Activated T-helper 1 cell treated with anti-CD3 and anti-CD28 coated beads, Interleukin-12 subunit alpha, Interleukin-12 subunit beta, Interleukin-2, Interleukin-4 antibody, amounts not matched to agents 30 ng/mL and 10 ng/mL and 1 ng/mL, durations not matched to agents 14 hours and 24 hours and 36 hours (primary cell): Measurements from ENCODE around the gene TEX55. TPM values are rescaled to one million over a fixed set of nuclear protein-coding genes. Genes with fewer than 3 reads are reported as not detected.
"Not testable (repeated sequence)": the region's sequence is repeated elsewhere in the genome, so short reads cannot be mapped to it uniquely, and the experiment has no call there.

Experiments
- DNase-seq: peaks from one replicate; pipeline ENCODE4 v3.0.0; 2021; ENCODE audit warnings: low spot score
- H3K27ac Mint-ChIP-seq: one replicate; pipeline ENCODE4 v1.8.0; 2021; ENCODE audit warnings: mild to moderate bottlenecking, mixed read lengths
- H3K27me3 Mint-ChIP-seq: one replicate; pipeline ENCODE4 v1.8.0; 2022; ENCODE audit warnings: mild to moderate bottlenecking, moderate library complexity, mixed read lengths; ENCODE audit not compliant: insufficient read depth
- H3K36me3 Mint-ChIP-seq: one replicate; pipeline ENCODE4 v1.8.0; 2021; ENCODE audit warnings: low read depth, mixed read lengths
- H3K4me1 Mint-ChIP-seq: one replicate; pipeline ENCODE4 v1.8.0; 2021; ENCODE audit warnings: low read depth, mixed read lengths
- H3K4me3 Mint-ChIP-seq: one replicate; pipeline ENCODE4 v1.8.0; 2021; ENCODE audit warnings: mild to moderate bottlenecking, moderate library complexity, mixed read lengths
- H3K9me3 Mint-ChIP-seq: one replicate; pipeline ENCODE4 v1.8.0; 2021; ENCODE audit warnings: mixed read lengths
- intact Hi-C: fragments of 100-400 bp; cut with micrococcal nuclease; formaldehyde crosslinking; loops from one replicate; pipeline ENCODE4 v1.15.1; 2024
- total RNA-seq: library from RNA; stranded (reverse); gene quantifications from 2 replicates; pipeline ENCODE4 v1.2.3, GENCODE V29; 2022

The TEX55 gene
- total RNA-seq, 1 donor from 2014 or later, result not detected

DNA sequence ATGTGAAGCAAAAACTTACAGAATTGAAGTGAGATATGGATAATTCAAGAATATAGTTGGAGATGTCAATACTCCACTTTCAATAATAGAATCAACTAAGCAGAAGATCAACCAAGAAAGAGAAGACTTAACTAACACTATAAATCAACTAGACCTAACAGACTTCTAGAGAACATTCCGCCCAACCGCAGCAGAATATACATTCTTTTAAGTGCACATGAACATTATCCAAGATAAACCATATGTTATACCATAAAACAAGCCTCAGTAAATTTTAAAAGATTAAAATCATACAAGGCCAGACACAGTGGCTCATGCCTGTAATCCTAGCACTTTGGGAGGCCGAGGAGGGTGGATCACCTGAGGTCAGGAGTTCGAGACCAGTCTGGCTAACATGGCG is 5.5 kb upstream of the TEX55 start:
- Mint-ChIP-seq H3K27me3 (no peaks in the 10 kb centered on the region), H3K9me3 (peaks cover 3% of the 10 kb centered on the region), H3K4me1 (no peaks in the 10 kb centered on the region), H3K36me3 (no peaks in the 10 kb centered on the region), H3K4me3 (no peak overlapping the region), H3K27ac (no peak overlapping the region)
- no peak for DNase-seq
- intact Hi-C loops, result no loop called here

DNA sequence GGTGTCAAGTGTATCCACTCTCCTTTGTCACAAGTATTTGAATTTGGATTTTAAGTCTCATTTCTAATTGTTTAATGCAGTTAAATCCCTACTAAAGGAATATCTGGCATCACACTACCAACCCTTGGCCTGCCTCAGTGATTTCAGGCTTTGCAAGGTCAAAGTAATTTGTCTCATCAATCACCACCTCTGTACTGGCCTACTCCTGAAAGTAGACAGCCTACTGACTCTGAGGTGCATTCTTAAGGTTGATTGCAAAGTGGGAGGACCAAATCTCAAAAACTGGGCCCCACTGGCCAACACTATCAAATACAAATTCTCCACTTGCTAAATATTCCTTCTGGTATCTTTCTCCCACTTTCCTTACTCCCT is 851 bp upstream of the TEX55 start:
- Mint-ChIP-seq H3K27me3 (no peaks in the 10 kb centered on the region), H3K4me3 (no peak overlapping the region), H3K4me1 (no peaks in the 10 kb centered on the region), H3K27ac (no peak overlapping the region), H3K36me3 (no peaks in the 10 kb centered on the region), H3K9me3 (no peaks in the 10 kb centered on the region)
- intact Hi-C loops, result loop anchor here (1.0 to 5.0 kb wide), 4 partner anchors 96 to 536 kb away; partner anchors contain the start of gene CD80
- no peak for DNase-seq

DNA sequence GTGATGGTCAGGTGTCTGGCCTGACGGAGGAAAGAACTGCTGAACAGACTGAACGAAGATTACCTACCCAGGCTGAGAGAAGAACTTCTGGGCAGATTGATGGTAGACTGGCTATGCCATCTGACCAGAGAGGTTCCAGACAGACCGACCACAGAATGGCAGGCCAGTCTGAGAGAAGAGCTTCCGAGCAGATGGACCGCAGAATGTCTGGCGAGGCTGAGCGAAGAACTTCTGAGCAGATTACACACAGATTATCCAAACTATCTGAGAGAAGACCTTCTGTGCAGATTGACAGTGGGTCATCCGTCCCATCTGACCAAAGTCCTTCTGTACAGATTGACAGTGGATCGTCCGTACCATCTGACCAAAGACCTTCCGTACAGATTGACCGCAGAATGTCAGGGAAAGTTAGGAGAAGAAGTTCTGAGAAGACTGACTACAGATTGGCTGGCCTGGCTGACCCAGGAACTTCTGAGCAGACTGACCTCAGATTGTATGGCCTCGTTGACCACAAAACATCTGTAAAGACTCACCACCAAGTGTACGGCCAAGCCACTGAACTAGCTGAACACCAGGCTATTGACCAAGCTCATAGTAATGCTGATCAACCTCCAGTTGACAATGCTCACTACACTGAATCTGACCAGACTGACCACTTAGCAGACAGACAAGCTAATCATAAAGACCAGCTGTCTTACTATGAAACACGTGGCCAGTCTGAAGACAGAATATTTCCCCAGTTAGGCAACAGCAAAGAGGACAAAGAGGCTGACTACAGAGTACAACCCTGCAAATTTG is 812 bp downstream of the TEX55 start:
- Mint-ChIP-seq H3K4me1 (no peaks in the 10 kb centered on the region), H3K9me3 (no peaks in the 10 kb centered on the region), H3K36me3 (no peaks in the 10 kb centered on the region), H3K27me3 (no peaks in the 10 kb centered on the region), H3K27ac (no peak overlapping the region), H3K4me3 (no peak overlapping the region)
- intact Hi-C loops, result loop anchor here (5.0 kb wide), 2 partner anchors 206 to 411 kb away; partner anchors contain the start of gene CD80
- no peak for DNase-seq

DNA sequence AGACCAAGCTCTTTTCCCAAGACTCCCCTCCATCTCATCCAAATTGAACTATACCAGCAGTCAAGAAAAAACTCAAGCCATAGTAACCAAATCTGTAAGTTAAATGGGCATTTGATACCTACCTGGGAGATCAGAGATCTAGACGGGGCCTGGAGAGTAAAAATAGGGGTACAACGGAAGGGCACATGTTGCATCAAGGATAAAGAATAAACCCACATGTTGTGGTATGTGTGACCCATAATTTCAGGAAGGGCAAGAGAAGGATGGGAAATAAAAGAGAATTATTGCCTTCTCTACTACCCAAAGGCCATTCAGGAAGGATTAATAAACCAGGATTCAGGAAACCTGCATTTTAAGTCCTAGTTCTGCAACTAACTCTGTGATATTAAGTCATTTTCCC is 1.5 kb downstream of the TEX55 start:
- no peak for DNase-seq
- Mint-ChIP-seq H3K9me3 (no peaks in the 10 kb centered on the region), H3K4me3 (no peak overlapping the region), H3K27ac (no peak overlapping the region), H3K4me1 (no peaks in the 10 kb centered on the region), H3K36me3 (no peaks in the 10 kb centered on the region), H3K27me3 (peaks cover 2% of the 10 kb centered on the region)
- intact Hi-C loops, result loop anchor here (5.0 kb wide), 2 partner anchors 205 to 410 kb away; partner anchors contain the start of gene CD80

DNA sequence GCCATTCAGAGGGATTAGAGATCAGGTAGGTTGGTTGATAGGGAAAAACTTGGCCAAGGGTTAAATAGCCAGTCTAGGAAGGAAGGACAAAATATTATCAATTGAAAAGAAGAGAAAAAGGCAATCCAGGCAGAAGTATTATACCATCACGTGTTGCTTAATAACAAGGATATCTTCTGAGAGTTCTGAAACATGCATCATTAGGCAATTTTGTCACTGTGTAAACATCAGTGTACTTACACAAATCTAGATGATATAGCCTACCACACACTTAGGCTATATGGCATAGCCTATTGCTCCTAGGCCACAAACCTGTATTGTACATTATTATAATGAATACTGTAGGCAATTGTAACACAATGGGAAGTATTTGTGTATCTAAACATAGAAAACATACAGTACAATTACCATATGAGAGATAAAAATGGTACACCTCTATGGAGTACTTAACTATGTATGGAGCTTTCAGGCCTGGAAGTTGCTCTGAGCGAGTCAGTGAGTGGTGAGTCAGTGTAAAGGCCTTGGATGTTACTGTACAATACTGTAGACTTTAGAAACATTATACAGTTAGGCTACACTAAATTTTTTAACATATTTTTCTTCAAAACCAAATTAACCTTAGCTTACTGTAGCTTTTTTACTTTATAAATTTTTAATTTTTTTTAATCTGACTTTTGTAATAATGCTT is 2.7 kb downstream of the TEX55 start:
- no peaks in the 10 kb centered on the region for H3K4me1 Mint-ChIP-seq
- no peak for DNase-seq
- peaks cover 9% of the 10 kb centered on the region for H3K27me3 Mint-ChIP-seq

DNA sequence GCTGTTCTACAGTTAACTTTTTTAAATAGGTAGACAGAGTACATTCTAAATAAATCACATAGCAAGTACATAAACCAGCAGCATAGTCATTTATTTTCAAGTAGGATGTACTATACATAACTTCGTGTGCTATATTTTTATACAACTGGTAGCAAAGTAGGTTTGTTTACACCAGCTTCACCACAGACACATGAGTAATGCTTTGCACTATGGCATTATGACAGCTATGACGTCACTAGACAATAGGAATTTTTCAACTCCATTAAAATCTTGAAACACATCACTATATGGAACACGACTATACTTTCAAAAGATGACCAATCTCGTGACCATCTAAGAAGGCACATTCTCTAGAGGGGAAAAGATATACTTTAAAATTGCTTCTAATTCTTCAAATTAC is 3.5 kb downstream of the TEX55 start:
- intact Hi-C loops, result loop anchor here (1.0 to 5.0 kb wide), 3 partner anchors 92 to 408 kb away; partner anchors contain the start of gene CD80
- H3K4me3 Mint-ChIP-seq, result no peak overlapping the region
- peaks cover 18% of the 10 kb centered on the region for H3K9me3 Mint-ChIP-seq
- no peaks in the 10 kb centered on the region for H3K36me3 Mint-ChIP-seq
- H3K4me1 Mint-ChIP-seq, result no peaks in the 10 kb centered on the region
- peaks cover 9% of the 10 kb centered on the region for H3K27me3 Mint-ChIP-seq
- DNase-seq, result no peak
- H3K27ac Mint-ChIP-seq, result no peak overlapping the region

More for the DNA sequence above, 2.7 kb downstream of the TEX55 start:
- Mint-ChIP-seq H3K27ac (no peak overlapping the region), H3K4me3 (no peak overlapping the region), H3K9me3 (peaks cover 9% of the 10 kb centered on the region), H3K36me3 (no peaks in the 10 kb centered on the region)
- intact Hi-C loops, result loop anchor here (1.0 to 5.0 kb wide), 3 partner anchors 93 to 409 kb away; partner anchors contain the start of gene CD80

DNA sequence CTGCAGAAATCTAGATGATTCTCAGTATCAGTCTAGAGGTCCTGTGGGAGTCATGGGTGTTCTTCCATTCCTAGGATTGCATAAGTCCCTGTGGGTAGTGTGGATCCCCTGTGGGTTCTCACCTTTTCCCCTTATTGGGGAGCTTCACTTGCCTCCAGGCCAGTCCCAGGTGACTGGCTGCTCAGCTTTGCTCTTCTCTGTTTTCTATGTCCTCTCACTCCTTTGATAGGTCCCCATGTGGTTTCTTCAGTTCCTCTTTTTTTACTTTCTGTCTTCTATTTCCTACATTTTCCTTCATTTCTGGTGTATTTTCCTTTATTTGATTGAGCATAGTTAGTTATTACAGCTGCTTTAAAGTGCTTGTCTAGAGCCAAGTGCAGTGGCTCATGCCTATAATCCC is 10.9 kb downstream of the TEX55 start:
- H3K27ac Mint-ChIP-seq, result no peak overlapping the region
- H3K36me3 Mint-ChIP-seq, result peaks cover 2% of the 10 kb centered on the region
- no peaks in the 10 kb centered on the region for H3K4me1 Mint-ChIP-seq
- H3K4me3 Mint-ChIP-seq, result no peak overlapping the region
- no peak for DNase-seq
- intact Hi-C loops, result no loop called here
- H3K27me3 Mint-ChIP-seq, result peaks cover 10% of the 10 kb centered on the region
- H3K9me3 Mint-ChIP-seq, result peaks cover 28% of the 10 kb centered on the region

DNA sequence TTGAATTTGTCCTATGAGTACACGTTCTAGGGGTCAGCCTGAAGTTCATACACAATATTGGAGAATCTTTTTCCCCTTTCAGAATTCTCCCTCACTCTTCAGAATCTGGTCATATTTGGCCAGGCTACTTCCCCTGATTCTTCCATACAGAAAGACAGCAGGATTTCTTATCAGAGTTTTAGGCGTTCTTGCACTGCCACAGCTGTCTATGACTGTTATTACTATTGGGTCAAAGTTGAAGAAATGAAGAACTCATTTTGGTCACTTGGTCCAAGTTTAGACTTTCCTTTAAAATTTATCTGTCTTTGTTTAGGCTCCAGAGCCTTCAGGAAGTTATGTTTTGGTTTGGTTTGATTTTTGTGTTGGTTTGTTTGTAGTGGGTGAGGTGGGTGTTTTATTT is 12.0 kb downstream of the TEX55 start:
- peaks cover 25% of the 10 kb centered on the region for H3K9me3 Mint-ChIP-seq
- no peaks in the 10 kb centered on the region for H3K4me1 Mint-ChIP-seq
- intact Hi-C loops, result no loop called here
- DNase-seq, result no peak
- H3K36me3 Mint-ChIP-seq, result peaks cover 2% of the 10 kb centered on the region
- H3K27me3 Mint-ChIP-seq, result peaks cover 7% of the 10 kb centered on the region
- no peak overlapping the region for H3K27ac Mint-ChIP-seq
- H3K4me3 Mint-ChIP-seq, result no peak overlapping the region

DNA sequence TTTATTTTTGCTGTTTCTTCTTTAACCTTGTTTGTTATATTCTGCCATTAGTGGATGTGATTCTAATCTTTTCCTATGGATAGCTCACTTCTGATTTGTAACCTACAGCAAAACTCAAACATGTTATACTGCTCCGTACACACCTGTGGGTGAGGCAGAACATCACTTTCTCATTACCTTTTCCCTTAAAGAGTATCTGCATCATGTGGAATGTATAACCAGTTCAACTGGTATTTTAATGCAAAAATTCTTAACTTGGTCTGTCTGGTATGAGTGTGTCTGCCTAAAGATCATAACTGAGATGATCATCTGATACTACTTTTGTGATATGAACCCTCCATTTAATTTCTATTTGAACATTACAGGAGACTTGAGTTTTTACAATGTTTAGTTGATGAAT is 14.4 kb downstream of the TEX55 start:
- peaks cover 9% of the 10 kb centered on the region for H3K9me3 Mint-ChIP-seq
- intact Hi-C loops, result no loop called here
- no peak overlapping the region for H3K27ac Mint-ChIP-seq
- no peak for DNase-seq
- peaks cover under 1% of the 10 kb centered on the region for H3K36me3 Mint-ChIP-seq
- no peak overlapping the region for H3K4me3 Mint-ChIP-seq
- peaks cover 4% of the 10 kb centered on the region for H3K27me3 Mint-ChIP-seq
- no peaks in the 10 kb centered on the region for H3K4me1 Mint-ChIP-seq

DNA sequence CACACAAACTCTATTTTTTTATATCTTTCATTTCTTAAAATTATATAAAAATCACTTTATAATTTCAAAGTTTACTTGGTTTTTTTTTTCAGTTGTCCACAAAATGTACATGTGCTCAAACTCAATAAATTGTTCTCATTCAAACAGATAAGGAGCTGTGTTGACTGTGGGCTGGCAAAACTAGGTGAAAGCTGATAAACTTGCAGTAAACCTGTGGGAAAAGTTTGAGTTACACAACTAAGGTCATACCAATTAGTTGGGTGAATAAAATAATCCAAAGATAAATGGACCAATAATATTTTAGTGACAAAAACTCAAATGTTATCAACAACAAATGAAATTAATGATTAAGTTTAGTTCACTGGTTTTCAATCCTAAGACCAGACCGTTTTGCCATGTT is 14.8 kb downstream of the TEX55 start:
- intact Hi-C loops, result no loop called here
- Mint-ChIP-seq H3K9me3 (peaks cover 7% of the 10 kb centered on the region), H3K27me3 (peaks cover 4% of the 10 kb centered on the region), H3K4me1 (no peaks in the 10 kb centered on the region), H3K27ac (no peak overlapping the region), H3K4me3 (no peak overlapping the region), H3K36me3 (no peaks in the 10 kb centered on the region)
- no peak for DNase-seq

DNA sequence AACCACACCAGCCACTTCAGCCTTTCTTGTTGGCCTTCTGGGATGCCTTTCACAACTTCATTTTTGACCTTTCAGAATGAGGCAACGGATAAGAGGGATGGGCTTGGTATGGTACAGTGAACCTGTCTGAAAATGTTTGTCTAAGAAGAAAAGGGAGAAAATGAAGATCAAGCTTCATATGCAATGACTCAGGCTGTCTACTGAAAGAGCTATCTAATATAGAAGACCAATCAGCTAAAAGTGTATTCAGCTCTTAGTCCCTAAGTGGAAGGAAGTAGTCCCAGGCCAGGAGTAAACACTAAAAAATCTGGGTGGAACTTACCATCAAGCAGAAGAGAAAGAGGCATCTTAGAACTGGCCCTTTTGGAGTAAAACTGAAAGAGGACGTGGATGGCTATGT is 15.3 kb downstream of the TEX55 start:
- Mint-ChIP-seq H3K9me3 (peaks cover 7% of the 10 kb centered on the region), H3K4me1 (no peaks in the 10 kb centered on the region), H3K27me3 (peaks cover 4% of the 10 kb centered on the region), H3K36me3 (no peaks in the 10 kb centered on the region), H3K27ac (no peak overlapping the region), H3K4me3 (no peak overlapping the region)
- intact Hi-C loops, result no loop called here
- no peak for DNase-seq

DNA sequence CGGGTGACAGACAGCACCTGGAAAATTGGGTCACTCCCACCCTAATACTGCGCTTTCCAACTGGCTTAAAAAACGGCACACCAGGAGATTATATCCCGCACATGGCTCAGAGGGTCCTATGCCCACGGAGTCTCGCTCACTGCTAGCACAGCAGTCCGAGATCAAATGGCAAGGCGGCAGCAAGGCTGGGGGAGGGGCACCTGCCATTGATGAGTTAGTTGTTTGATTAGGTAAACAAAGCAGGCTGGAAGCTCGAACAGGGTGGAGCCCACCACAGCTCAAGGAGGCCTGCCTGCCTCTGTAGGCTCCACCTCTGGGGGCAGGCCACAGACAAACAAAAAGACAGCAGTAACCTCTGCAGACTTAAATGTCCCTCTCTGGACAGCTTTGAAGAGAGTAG is 18.8 kb downstream of the TEX55 start:
- H3K9me3 Mint-ChIP-seq, intact Hi-C loops, H3K4me3 Mint-ChIP-seq: not testable (repeated sequence)

DNA sequence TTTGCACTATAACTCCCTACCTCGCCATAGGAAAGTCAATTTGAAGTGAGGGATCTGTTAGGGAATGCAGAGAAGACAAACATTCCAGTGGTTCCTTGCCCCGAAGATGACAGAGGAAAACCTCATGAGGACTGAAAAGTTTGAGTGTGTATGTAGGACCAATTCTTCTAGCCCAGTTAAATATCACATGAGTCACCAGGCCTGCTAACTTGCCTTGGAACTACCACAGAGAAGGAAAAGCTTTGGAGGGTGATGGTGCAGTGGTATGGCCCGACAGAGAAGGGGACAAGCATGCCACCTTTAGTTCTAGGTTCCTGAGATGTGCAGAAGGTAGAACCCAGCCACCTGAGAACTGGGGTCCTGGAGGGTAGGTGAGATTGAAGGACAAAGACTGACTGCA is 24.9 kb downstream of the TEX55 start:
- no peak for DNase-seq
- Mint-ChIP-seq H3K36me3 (no peaks in the 10 kb centered on the region), H3K27me3 (peaks cover 4% of the 10 kb centered on the region), H3K27ac (no peak overlapping the region), H3K4me1 (no peaks in the 10 kb centered on the region), H3K4me3 (no peak overlapping the region), H3K9me3 (no peaks in the 10 kb centered on the region)
- intact Hi-C loops, result no loop called here

More for the DNA sequence above, 18.8 kb downstream of the TEX55 start:
- not testable (repeated sequence) for H3K36me3 Mint-ChIP-seq, H3K4me1 Mint-ChIP-seq, H3K27ac Mint-ChIP-seq, DNase-seq, H3K27me3 Mint-ChIP-seq
